Endothelial cell of umbilical vein (primary cell): ENCODE data around the gene TMEM106A. TPM values are rescaled to one million over a fixed set of nuclear protein-coding genes. Genes with fewer than 3 reads are reported as not detected.
"Not testable (repeated sequence)": the region's sequence is repeated elsewhere in the genome, so short reads cannot be mapped to it uniquely, and the experiment has no call there.

Experiments
- BruUV-seq: library from RNA; stranded (reverse); fragments of 400-500 nt; replicated peaks from 2 replicates; lab custom pipeline; 2021; lab: Mats Ljungman, UMichigan
- CTCF ChIA-PET: fragments of 300-600, 350-600 bp; sonication (Branson Sonifier 250); formaldehyde crosslinking; loops from one replicate; lab custom pipeline; 2021; ENCODE audit warnings: antibody characterized with exemption, inconsistent platforms; lab: Charles Lee
- POLR2A ChIA-PET: fragments of 300-600, 350-600 bp; sonication (Branson Sonifier 250); formaldehyde crosslinking; loops from one replicate; lab custom pipeline; 2021; ENCODE audit warnings: antibody characterized with exemption, inconsistent platforms; lab: Charles Lee
- DNase-seq: peaks from one replicate; pipeline ENCODE4 v3.0.0-alpha.2; 2011; ENCODE audit warnings: low read depth, low spot score
- FAIRE-seq: peaks from 2 replicates; lab custom pipeline; 2011; peaks lifted over from hg19 to GRCh38; lab: Jason Lieb, UNC
- H2AFZ ChIP-seq: 2 replicates; pipeline ENCODE4 v1.6.0; 2012; ENCODE audit warnings: low read depth, low read length, control low read depth, inconsistent platforms
- H3K27ac ChIP-seq: 2 replicates; pipeline ENCODE4 v1.5.1; 2011; ENCODE audit warnings: low read depth, mild to moderate bottlenecking, control low read depth, low read length, moderate library complexity; ENCODE audit not compliant: insufficient read depth
- H3K27me3 ChIP-seq, 2 experiments: 2 replicates each; pipeline versions ENCODE4 v1.6.0 to v1.6.1; 2011; ENCODE audit warnings: low read length in 2 of 2, mixed read lengths in 1 of 2; ENCODE audit not compliant: control insufficient read depth in 2 of 2, insufficient read depth in 2 of 2
- H3K36me3 ChIP-seq, 2 experiments: 2 replicates in 1 of 2; 3 replicates in 1 of 2; pipeline ENCODE4 v1.5.1; 2011; ENCODE audit warnings: low read length in 2 of 2, mild to moderate bottlenecking in 1 of 2, moderate library complexity in 1 of 2; ENCODE audit not compliant: control insufficient read depth in 2 of 2, insufficient read depth in 2 of 2; ENCODE audit errors: extremely low read depth in 1 of 2
- H3K4me1 ChIP-seq: 3 replicates; pipeline ENCODE4 v1.5.1; 2011; ENCODE audit warnings: mild to moderate bottlenecking, low read length; ENCODE audit not compliant: control insufficient read depth, insufficient read depth; ENCODE audit errors: extremely low read depth
- H3K4me2 ChIP-seq: 2 replicates; pipeline ENCODE4 v1.6.1; 2011; ENCODE audit warnings: low read length, control low read depth, mixed read lengths; ENCODE audit not compliant: insufficient read depth
- H3K4me3 ChIP-seq, 3 experiments: fragments of 200-600 bp in 1 of 3; sonication (generic), shearing (Covaris generic) in 1 of 3; replicated peaks in 1 of 3; 2 replicates each; pipeline ENCODE4 v1.5.1; 2011 to 2016; ENCODE audit warnings: control low read depth in 3 of 3, low read length in 3 of 3, mild to moderate bottlenecking in 2 of 3, inconsistent platforms in 1 of 3, low read depth in 1 of 3, moderate library complexity in 1 of 3; ENCODE audit not compliant: insufficient read depth in 1 of 3
- H3K79me2 ChIP-seq: 2 replicates; pipeline ENCODE4 v1.6.0; 2012; ENCODE audit warnings: low read length, inconsistent platforms; ENCODE audit not compliant: control insufficient read depth, insufficient read depth
- H3K9ac ChIP-seq: replicated peaks from 2 replicates; pipeline ENCODE3; 2011; ENCODE audit warnings: low read length, control low read depth; ENCODE audit not compliant: insufficient read depth; ENCODE audit errors: extremely low read depth
- H3K9me1 ChIP-seq: replicated peaks from 3 replicates; pipeline ENCODE4 v1.6.0; 2011; ENCODE audit warnings: mild to moderate bottlenecking, low read length; ENCODE audit not compliant: control insufficient read depth, insufficient read depth; ENCODE audit errors: extremely low read depth
- H3K9me3 ChIP-seq: replicated peaks from 2 replicates; pipeline ENCODE4 v1.5.1; 2012; ENCODE audit warnings: low read length, inconsistent platforms; ENCODE audit not compliant: control insufficient read depth, insufficient read depth
- H4K20me1 ChIP-seq: replicated peaks from 2 replicates; pipeline ENCODE3; 2011; ENCODE audit warnings: mild to moderate bottlenecking, low read length; ENCODE audit not compliant: control insufficient read depth, insufficient read depth; ENCODE audit errors: extremely low read depth
- CTCF ChIP-seq, 2 donors: IDR thresholded peaks; 1 replicate in 1 of 2; 2 replicates in 1 of 2; pipeline ENCODE4 v1.5.1; 2011; ENCODE audit warnings: low read length in 2 of 2, mild to moderate bottlenecking in 2 of 2, moderate library complexity in 2 of 2, control low read depth in 1 of 2, inconsistent platforms in 1 of 2, low read depth in 1 of 2; ENCODE audit not compliant: insufficient read depth in 1 of 2; ENCODE audit errors: extremely low read depth in 1 of 2
- EZH2 ChIP-seq: IDR thresholded peaks from 2 replicates; pipeline ENCODE4 v1.6.1; 2012; ENCODE audit warnings: borderline replicate concordance, low read depth, mild to moderate bottlenecking, moderate library complexity, low read length, inconsistent platforms; ENCODE audit not compliant: severe bottlenecking
- FOS ChIP-seq: IDR thresholded peaks from 2 replicates; pipeline ENCODE4 v1.6.1; 2011; ENCODE audit warnings: mild to moderate bottlenecking, low read length, moderate library complexity, borderline replicate concordance; ENCODE audit not compliant: insufficient read depth
- GATA2 ChIP-seq: IDR thresholded peaks from 2 replicates; pipeline ENCODE4 v1.7.0; 2011; ENCODE audit warnings: low read depth, mild to moderate bottlenecking, moderate library complexity, mixed read lengths, low read length; ENCODE audit not compliant: insufficient read length, insufficient read depth
- JUN ChIP-seq: IDR thresholded peaks from 2 replicates; pipeline ENCODE4 v1.6.1; 2011; ENCODE audit warnings: borderline replicate concordance, low read depth; ENCODE audit not compliant: insufficient read length, insufficient read depth
- MAX ChIP-seq: IDR thresholded peaks from 2 replicates; pipeline ENCODE4 v1.6.1; 2011; ENCODE audit not compliant: insufficient read depth, insufficient read length
- MYC ChIP-seq: IDR thresholded peaks from one replicate; pipeline ENCODE4 v1.6.1; 2011; ENCODE audit warnings: mild to moderate bottlenecking, low read depth, low read length
- POLR2A ChIP-seq: IDR thresholded peaks from 2 replicates; pipeline ENCODE4 v1.6.1; 2012; ENCODE audit warnings: low read depth, mild to moderate bottlenecking, control low read depth, low read length
- POLR2AphosphoS5 ChIP-seq: IDR thresholded peaks from 2 replicates; pipeline ENCODE4 v1.6.1; 2012; ENCODE audit warnings: low read depth, mild to moderate bottlenecking, control low read depth, low read length, moderate library complexity; ENCODE audit not compliant: insufficient read depth
- dilution Hi-C: fragments of 300-500 bp; cut with MboI; formaldehyde crosslinking; loops from one replicate; pipeline ENCODE4 v1.15.0; 2019; ENCODE audit warnings: low sequenced_read_pairs; ENCODE audit not compliant: extremely low pct_ligation_motif_present
- intact Hi-C: fragments of 100-400 bp; cut with micrococcal nuclease; formaldehyde crosslinking; loops from one replicate; pipeline ENCODE4 v1.10.0; 2022
- polyA plus RNA-seq, 4 experiments: library from polyadenylated mRNA; depleted of rRNA in 3 of 4; stranded (reverse) in 3 of 4; unstranded in 1 of 4; fragments of >200 nt; gene quantifications; 2 replicates each; pipeline versions ENCODE4 v1.2.1 to v1.2.3, GENCODE V29; 2011 to 2012; ENCODE audit warnings: missing spikeins in 1 of 4
- total RNA-seq: library from RNA; stranded (reverse); gene quantifications from 2 replicates; pipeline ENCODE4 v1.2.3, GENCODE V29; 2021

TMEM106A gene
- total and polyA plus RNA-seq, 2 donors (not counting 3 experiments of a cell fraction or from before 2014, with no cell fraction given), result 12.9 to 14.8 TPM

GRCh38 chr17:43226393-43226792 lies 14.7 kb downstream of the TMEM106A start:
- DNase-seq (no peak), FAIRE-seq (no peak)
- Histone ChIP-seq H3K27me3 (no peaks in the 10 kb centered on the region), H4K20me1 (no peaks in the 10 kb centered on the region), H2AFZ (no peak overlapping the region), H3K4me2 (no peak overlapping the region), H3K4me1 (no peaks in the 10 kb centered on the region), H3K9me3 (no peaks in the 10 kb centered on the region), H3K9me1 (no peaks in the 10 kb centered on the region), H3K79me2 (no peaks in the 10 kb centered on the region), H3K4me3 (no peak overlapping the region), H3K36me3 (peaks cover 0 to 2% of the 10 kb centered on the region in 2 experiments), H3K9ac (no peak overlapping the region), H3K27ac (no peak overlapping the region)
- no TSS peak for BruUV-seq
- TF ChIP-seq MYC, result no peak
- TF ChIP-seq CTCF (IDR thresholded peaks at IDR 0.05; ENCODE audit: extremely low read depth in 1 of 2, insufficient read depth in 1 of 2, low read depth in 1 of 2, low read length in 2 of 2), result no peak
- TF ChIP-seq POLR2A, result no peak
- no peak for TF ChIP-seq POLR2AphosphoS5
- TF ChIP-seq GATA2, result no peak
- TF ChIP-seq FOS, result no peak
- no peak for TF ChIP-seq MAX
- no peak for TF ChIP-seq EZH2
- TF ChIP-seq JUN, result no peak
- POLR2A ChIA-PET, result no interaction called here
- intact Hi-C loops, result no loop called here
- CTCF ChIA-PET, result interaction anchor here (0.9 to 2.0 kb wide), 2 partner anchors 89 to 93 kb away, joined by 4 to 6 read pairs; no protein-coding TSS in a partner anchor
- dilution Hi-C loops, result no loop called here

DNA sequence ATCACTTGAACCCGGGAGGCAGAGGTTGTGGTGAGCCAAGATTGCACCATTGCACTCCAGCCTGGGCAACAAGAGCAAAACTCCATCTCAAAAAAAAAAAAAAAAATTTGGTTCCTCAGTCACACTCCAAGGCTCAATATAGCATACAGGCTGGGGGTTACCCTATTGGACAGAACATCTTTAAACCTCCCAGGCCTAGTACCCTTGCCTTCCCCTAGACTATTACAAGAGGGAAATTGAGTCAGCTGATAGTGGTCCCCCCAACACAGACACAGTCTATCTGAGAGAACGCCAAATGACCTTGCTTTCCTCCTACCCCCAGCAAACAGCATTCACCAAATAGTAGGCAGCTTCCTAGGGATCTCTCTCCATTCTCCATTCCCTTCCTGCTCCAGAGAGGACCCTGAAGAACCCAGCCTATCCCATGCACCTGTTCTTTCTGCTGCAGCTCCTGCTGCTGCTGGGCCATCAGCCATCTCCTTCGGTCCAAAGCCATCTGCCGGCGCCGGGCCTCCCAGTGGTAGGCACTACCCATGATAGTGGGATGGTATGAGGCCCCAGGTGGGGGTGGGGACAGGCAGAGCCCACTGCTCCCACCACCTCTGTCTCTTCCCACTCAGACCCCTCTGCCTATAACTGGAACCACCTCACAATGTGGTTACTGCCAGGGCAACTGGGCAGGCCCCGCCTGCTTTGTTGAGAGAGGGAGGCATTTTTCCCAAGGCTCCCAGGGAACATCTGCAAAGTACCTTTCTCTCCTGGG lies 16.5 kb downstream of the TMEM106A start, which contains the start of gene CCDC200:
CCDC200 (minus strand) TSS at position 604 of the 763 bp plus-strand sequence; CDS start at position 535, 69 bp downstream.
- H3K4me1 ChIP-seq, CTCF ChIA-PET, H3K9ac ChIP-seq, intact Hi-C loops, H3K79me2 ChIP-seq, H3K27ac ChIP-seq, H3K36me3 ChIP-seq, H3K9me1 ChIP-seq, H3K9me3 ChIP-seq, BruUV-seq, H2AFZ ChIP-seq, H4K20me1 ChIP-seq, dilution Hi-C loops, POLR2A ChIA-PET, H3K4me2 ChIP-seq, H3K4me3 ChIP-seq, FAIRE-seq, DNase-seq, H3K27me3 ChIP-seq: not testable (repeated sequence)
